ENCODE results near the gene KCNV2.

GRCh38 chr9:2675834-2676233 is 41.5 kb upstream of the KCNV2 start:
- no peak for TF ChIP-seq POLR2AphosphoS5 (IDR thresholded peaks at IDR 0.05; ENCODE audit: borderline replicate concordance, low read depth, low read length)
- no peak for TF ChIP-seq EZH2 (IDR thresholded peaks at IDR 0.05)
- TF ChIP-seq FOXP2 (optimal IDR thresholded peaks at IDR 0.05; ENCODE audit: control extremely low read depth, extremely low read length, insufficient read depth) = no peak

Data from SK-N-MC (cell line).